ENCODE data around the gene WNT6.

WNT6 gene

DNA sequence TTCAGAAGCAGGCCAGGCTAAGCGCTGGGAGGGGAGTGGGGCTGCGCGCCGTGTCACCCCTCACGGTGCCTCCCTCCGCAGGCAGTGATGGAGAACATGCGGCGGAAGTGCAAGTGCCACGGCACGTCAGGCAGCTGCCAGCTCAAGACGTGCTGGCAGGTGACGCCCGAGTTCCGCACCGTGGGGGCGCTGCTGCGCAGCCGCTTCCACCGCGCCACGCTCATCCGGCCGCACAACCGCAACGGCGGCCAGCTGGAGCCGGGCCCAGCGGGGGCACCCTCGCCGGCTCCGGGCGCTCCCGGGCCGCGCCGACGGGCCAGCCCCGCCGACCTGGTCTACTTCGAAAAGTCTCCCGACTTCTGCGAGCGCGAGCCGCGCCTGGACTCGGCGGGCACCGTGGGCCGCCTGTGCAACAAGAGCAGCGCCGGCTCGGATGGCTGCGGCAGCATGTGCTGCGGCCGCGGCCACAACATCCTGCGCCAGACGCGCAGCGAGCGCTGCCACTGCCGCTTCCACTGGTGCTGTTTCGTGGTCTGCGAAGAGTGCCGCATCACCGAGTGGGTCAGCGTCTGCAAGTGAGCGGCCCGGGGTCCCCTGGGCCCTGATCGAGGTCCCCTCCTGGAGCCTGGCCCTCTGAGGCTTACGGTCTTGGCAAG lies 33.2 kb downstream of the WNT6 start:
- peak; percentile 41 to 43 for DNase-seq (ENCODE audit: low read depth in 2 of 2)
- H3K4me3 ChIP-seq (replicated peaks in 1 of 2; ENCODE audit: low read depth in 2 of 2, low read length in 2 of 2), result peak overlapping the region in 1 of 2 donors; percentile 30
- TF ChIP-seq, protein P1, sequence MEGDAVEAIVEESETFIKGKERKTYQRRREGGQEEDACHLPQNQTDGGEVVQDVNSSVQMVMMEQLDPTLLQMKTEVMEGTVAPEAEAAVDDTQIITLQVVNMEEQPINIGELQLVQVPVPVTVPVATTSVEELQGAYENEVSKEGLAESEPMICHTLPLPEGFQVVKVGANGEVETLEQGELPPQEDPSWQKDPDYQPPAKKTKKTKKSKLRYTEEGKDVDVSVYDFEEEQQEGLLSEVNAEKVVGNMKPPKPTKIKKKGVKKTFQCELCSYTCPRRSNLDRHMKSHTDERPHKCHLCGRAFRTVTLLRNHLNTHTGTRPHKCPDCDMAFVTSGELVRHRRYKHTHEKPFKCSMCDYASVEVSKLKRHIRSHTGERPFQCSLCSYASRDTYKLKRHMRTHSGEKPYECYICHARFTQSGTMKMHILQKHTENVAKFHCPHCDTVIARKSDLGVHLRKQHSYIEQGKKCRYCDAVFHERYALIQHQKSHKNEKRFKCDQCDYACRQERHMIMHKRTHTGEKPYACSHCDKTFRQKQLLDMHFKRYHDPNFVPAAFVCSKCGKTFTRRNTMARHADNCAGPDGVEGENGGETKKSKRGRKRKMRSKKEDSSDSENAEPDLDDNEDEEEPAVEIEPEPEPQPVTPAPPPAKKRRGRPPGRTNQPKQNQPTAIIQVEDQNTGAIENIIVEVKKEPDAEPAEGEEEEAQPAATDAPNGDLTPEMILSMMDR (IDR thresholded peaks at IDR 0.05; ENCODE audit: low read depth, low read length), result peak; percentile 27

DNA sequence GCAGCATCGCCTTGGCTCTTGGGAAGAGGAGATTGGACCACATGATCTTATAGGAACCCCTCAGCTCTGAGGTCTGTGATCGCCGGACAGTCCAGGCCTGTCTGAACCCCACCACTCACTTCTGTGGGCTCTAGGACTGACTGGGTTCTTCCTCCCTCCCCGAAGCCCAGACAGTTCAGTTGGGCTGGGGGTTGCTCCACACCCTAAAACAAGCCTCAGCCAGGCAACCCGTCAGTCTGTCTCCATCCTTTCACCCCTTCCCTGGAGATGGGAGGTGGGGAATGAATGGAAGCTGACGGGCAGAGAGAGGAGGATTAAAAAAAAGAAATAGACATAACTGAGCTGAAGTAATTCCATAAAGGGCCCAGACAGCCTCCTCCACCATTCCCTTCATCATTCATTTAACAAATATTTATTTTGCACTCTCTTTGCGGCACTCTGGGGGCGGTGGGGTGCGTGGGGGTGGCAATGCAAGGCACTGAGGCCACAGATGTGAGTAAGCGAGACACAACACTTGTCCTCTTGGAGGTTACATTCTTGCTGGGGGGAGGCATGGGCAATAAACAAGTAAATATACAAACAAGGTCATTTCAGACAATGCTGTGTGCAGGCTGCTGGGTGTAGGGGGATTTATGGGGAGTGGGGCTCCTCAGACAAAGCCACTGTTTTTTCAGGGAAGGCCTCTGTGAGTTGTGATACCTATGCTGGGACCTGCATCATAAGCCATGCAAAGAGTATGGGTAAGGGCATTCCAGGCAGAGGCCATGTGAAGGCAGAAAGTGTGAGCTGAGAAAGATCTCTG lies 33.9 kb downstream of the WNT6 start:
- TF ChIP-seq, protein P1 (IDR thresholded peaks at IDR 0.05; ENCODE audit: low read depth, low read length), result no peak
- no peak for DNase-seq (ENCODE audit: low read depth in 2 of 2)
- peak overlapping the region in 1 of 2 donors; percentile 30 for H3K4me3 ChIP-seq (replicated peaks in 1 of 2; ENCODE audit: low read depth in 2 of 2, low read length in 2 of 2)

DNA sequence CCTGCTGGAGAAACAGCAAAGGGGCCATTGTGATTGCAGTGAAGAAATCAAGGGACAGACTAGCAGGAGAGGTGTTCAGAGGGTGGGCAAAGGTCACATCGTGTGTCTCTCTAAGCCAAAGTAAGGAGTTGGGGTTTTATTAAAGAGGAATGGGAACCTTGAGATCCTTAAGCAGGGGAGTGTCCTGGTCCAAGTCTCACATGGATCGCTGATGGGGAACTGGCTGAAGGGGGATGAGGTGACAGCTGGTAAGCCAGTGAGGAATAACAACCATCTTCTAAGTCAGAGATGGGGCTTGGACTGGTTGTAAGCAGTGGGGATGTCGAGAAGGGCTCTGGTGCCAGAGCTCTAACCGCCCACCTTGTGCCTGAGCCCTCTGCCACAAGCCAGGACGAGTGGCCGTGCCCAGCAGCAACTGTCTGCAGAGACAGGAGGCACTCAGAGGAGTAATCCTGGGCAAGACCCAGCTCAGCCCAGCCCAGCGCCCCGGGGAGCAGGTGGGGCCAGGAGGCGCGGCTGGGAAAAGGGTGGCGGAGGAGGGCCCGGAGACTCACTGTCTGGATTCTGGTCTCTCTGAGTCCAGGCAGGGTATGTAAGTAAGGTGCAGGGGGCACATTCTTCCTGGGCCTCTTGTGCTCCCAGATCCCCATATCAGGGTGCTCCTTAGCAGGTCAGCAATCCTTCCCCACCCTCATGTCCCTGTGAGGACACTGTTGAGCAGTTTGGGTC lies 34.7 kb downstream of the WNT6 start:
- DNase-seq (ENCODE audit: low read depth in 2 of 2), result no peak
- TF ChIP-seq, protein P1 (IDR thresholded peaks at IDR 0.05; ENCODE audit: low read depth, low read length), result no peak
- no peak overlapping the region for H3K4me3 ChIP-seq (replicated peaks in 1 of 2; ENCODE audit: low read depth in 2 of 2, low read length in 2 of 2)

DNA sequence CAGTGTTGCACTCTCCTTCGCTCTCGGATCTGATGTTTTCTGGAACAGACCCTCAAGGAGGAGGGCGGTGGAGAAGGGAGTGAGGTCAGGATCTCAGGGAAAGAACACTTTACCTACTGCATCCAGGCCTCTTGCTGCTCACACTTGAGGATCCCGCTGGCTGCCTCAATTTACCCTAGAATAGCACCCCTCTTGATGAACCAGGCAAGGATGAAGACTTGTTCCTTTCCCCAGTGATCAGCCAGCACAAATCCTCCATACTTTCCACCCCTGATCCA lies 35.2 kb downstream of the WNT6 start:
- no peak for DNase-seq (ENCODE audit: low read depth in 2 of 2)
- H3K4me3 ChIP-seq (replicated peaks in 1 of 2; ENCODE audit: low read depth in 2 of 2, low read length in 2 of 2), result no peak overlapping the region
- TF ChIP-seq, protein P1 (IDR thresholded peaks at IDR 0.05; ENCODE audit: low read depth, low read length), result no peak

DNA sequence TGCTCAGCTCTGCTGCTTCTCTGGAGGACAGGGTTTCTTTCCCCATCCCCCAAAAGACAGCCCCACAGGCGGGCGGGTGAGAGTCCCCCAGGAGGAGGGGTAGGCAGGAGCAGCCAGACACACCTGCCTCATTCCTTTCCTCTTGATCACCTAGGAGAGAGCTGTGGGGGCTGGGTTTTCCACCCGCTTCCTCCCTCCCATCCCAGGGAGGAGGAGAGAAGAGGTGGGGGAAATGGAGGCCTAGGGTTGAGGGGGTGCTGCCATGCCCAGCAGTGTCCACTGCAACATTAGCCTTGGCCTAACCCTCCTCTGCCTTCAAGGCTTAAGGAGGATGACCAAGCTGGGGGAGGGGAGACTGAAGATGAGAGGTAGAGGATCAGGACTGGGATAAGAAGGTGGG lies 35.7 kb downstream of the WNT6 start:
- no peak for DNase-seq (ENCODE audit: low read depth in 2 of 2)
- H3K4me3 ChIP-seq (replicated peaks in 1 of 2; ENCODE audit: low read depth in 2 of 2, low read length in 2 of 2), result no peak overlapping the region
- TF ChIP-seq, protein P1 (IDR thresholded peaks at IDR 0.05; ENCODE audit: low read depth, low read length), result no peak

DNA sequence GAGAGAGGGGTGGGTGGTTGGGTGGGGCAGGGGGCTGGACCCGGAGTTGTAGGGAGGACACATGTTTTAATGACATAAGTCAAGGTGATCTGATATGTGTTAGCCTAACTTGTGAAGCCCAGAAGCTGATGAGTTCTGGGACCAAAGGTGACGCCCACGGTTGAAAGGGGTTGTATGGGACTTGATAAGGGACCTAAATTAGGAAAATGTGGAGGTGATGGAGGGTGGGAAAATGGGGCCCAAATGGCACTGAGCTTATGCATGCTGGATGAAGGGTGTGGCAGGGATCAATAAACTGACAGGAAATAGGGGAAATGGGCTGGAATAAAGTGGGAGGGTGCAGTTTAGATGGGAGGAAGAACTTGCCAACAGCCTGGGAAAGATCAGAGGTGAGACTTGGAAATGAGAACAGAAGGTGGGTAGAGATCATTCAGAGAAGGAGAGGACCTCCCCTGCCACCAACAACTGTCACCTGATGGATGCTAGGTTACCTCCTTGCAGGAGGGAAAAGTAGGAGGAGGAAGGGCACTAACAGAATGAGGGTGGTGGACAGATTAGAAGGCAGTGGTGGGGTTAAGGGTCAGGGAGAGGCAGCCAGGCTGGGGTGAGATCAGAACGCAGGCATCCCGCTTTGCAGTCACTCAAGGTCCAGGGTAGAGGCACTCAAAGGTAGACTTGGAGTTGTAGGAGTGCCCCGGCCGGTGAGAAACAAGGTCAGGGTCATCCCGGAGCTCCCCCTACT lies 36.3 kb downstream of the WNT6 start:
- no peak for DNase-seq (ENCODE audit: low read depth in 2 of 2)
- no peak overlapping the region for H3K4me3 ChIP-seq (replicated peaks in 1 of 2; ENCODE audit: low read depth in 2 of 2, low read length in 2 of 2)
- TF ChIP-seq, protein P1 (IDR thresholded peaks at IDR 0.05; ENCODE audit: low read depth, low read length), result no peak

Measured in cardiac fibroblast (primary cell).